ENCODE measurements around the gene CR1L.

Gene CR1L

GRCh38 chr1:207648334-207649209 is 3.6 kb downstream of the CR1L start:
- TF ChIP-seq ZNF565 (CRISPR knock-in tag; conservative IDR thresholded peaks at IDR 0.05; ENCODE audit: low read depth) (no peak), PPARA (CRISPR knock-in tag; IDR thresholded peaks at IDR 0.05; ENCODE audit: borderline replicate concordance) (no peak), ZFP3 (CRISPR knock-in tag; IDR thresholded peaks at IDR 0.05) (no peak), CSRNP3 (CRISPR knock-in tag; IDR thresholded peaks at IDR 0.05) (no peak), ARNTL (CRISPR knock-in tag; IDR thresholded peaks at IDR 0.05; ENCODE audit: borderline replicate concordance, low read depth) (no peak), BACH2 (CRISPR knock-in tag; IDR thresholded peaks at IDR 0.05; ENCODE audit: borderline replicate concordance) (no peak), RARB (CRISPR knock-in tag; IDR thresholded peaks at IDR 0.05) (no peak), PATZ1 (CRISPR knock-in tag; IDR thresholded peaks at IDR 0.05; ENCODE audit: borderline replicate concordance) (no peak), ZNF8 (CRISPR knock-in tag; IDR thresholded peaks at IDR 0.05) (no peak), GLIS3 (CRISPR knock-in tag; IDR thresholded peaks at IDR 0.05) (no peak), OSR1 (CRISPR knock-in tag; IDR thresholded peaks at IDR 0.05) (no peak), TSHZ2 (CRISPR knock-in tag; IDR thresholded peaks at IDR 0.05) (no peak), ZC3H10 (CRISPR knock-in tag; IDR thresholded peaks at IDR 0.05) (no peak), CSDC2 (CRISPR knock-in tag; IDR thresholded peaks at IDR 0.05) (no peak), POU6F1 (CRISPR knock-in tag; IDR thresholded peaks at IDR 0.05; ENCODE audit: borderline replicate concordance, low read depth) (no peak), ESRRG (CRISPR knock-in tag; IDR thresholded peaks at IDR 0.05) (no peak), SNAI2 (CRISPR knock-in tag; IDR thresholded peaks at IDR 0.05) (no peak)
- TF ChIP-seq, protein P1, sequence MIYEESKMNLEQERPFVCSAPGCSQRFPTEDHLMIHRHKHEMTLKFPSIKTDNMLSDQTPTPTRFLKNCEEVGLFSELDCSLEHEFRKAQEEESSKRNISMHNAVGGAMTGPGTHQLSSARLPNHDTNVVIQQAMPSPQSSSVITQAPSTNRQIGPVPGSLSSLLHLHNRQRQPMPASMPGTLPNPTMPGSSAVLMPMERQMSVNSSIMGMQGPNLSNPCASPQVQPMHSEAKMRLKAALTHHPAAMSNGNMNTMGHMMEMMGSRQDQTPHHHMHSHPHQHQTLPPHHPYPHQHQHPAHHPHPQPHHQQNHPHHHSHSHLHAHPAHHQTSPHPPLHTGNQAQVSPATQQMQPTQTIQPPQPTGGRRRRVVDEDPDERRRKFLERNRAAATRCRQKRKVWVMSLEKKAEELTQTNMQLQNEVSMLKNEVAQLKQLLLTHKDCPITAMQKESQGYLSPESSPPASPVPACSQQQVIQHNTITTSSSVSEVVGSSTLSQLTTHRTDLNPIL (CRISPR knock-in tag; IDR thresholded peaks at IDR 0.05; ENCODE audit: low read depth), result no peak
- no peak for ATAC-seq

DNA sequence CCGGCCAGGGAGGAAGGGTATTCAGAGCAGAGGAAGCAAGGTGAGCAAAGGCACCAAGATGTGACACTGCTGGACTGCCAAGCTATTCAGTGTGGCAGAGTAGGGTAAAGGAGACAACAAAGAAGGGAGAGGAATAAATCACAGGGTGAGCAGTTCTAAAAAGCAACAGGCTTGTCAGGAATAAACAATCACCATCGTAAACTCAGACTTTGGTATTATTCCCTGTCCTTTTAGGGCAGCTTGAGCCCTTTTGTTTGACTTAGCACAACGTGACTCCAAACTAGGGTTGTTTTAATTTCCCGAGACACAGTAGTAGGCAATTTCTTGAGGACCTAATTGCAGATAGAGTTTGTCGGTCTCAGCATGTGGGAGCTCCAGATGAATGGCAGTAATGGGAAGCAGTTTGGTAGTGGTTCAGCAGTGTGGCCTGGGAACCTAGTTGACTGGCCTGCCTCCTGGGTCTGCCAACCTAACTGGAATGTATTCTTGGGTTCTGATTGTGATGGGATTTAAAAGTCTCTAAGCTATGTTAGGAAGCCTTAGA is 4.3 kb downstream of the CR1L start:
- TF ChIP-seq ZNF70 (CRISPR knock-in tag; IDR thresholded peaks at IDR 0.05), result no peak
- TF ChIP-seq ZNF565 (CRISPR knock-in tag; conservative IDR thresholded peaks at IDR 0.05; ENCODE audit: low read depth), result no peak
- no peak for TF ChIP-seq PPARA (CRISPR knock-in tag; IDR thresholded peaks at IDR 0.05; ENCODE audit: borderline replicate concordance)
- TF ChIP-seq TCF4 (CRISPR knock-in tag; IDR thresholded peaks at IDR 0.05; ENCODE audit: borderline replicate concordance), result no peak
- no peak for TF ChIP-seq ZNF8 (CRISPR knock-in tag; IDR thresholded peaks at IDR 0.05)
- TF ChIP-seq ZC3H10 (CRISPR knock-in tag; IDR thresholded peaks at IDR 0.05), result no peak
- no peak for TF ChIP-seq SNAI2 (CRISPR knock-in tag; IDR thresholded peaks at IDR 0.05)
- no peak for TF ChIP-seq CSDC2 (CRISPR knock-in tag; IDR thresholded peaks at IDR 0.05)
- no peak for TF ChIP-seq TOX (CRISPR knock-in tag; IDR thresholded peaks at IDR 0.05; ENCODE audit: borderline replicate concordance)
- TF ChIP-seq OSR1 (CRISPR knock-in tag; IDR thresholded peaks at IDR 0.05), result no peak
- no peak for TF ChIP-seq PATZ1 (CRISPR knock-in tag; IDR thresholded peaks at IDR 0.05; ENCODE audit: borderline replicate concordance)
- TF ChIP-seq ESRRG (CRISPR knock-in tag; IDR thresholded peaks at IDR 0.05), result no peak
- TF ChIP-seq TSHZ2 (CRISPR knock-in tag; IDR thresholded peaks at IDR 0.05), result no peak
- no peak for ATAC-seq

All from SK-N-SH treated with all-trans-retinoic acid at 6 μM for 48 hours (cell line).